Endothelial cell of umbilical vein (primary cell): ENCODE measurements around the gene UGT1A5.

Experiments used
- CTCF ChIP-seq, 2 donors: IDR thresholded peaks; 1 replicate in 1 of 2; 2 replicates in 1 of 2; pipeline ENCODE4 v1.5.1; 2011; ENCODE audit warnings: low read length in 2 of 2, mild to moderate bottlenecking in 2 of 2, moderate library complexity in 2 of 2, control low read depth in 1 of 2, inconsistent platforms in 1 of 2, low read depth in 1 of 2; ENCODE audit not compliant: insufficient read depth in 1 of 2; ENCODE audit errors: extremely low read depth in 1 of 2
- EZH2 ChIP-seq: IDR thresholded peaks from 2 replicates; pipeline ENCODE4 v1.6.1; 2012; ENCODE audit warnings: borderline replicate concordance, low read depth, mild to moderate bottlenecking, moderate library complexity, low read length, inconsistent platforms; ENCODE audit not compliant: severe bottlenecking
- FOS ChIP-seq: IDR thresholded peaks from 2 replicates; pipeline ENCODE4 v1.6.1; 2011; ENCODE audit warnings: mild to moderate bottlenecking, low read length, moderate library complexity, borderline replicate concordance; ENCODE audit not compliant: insufficient read depth
- GATA2 ChIP-seq: IDR thresholded peaks from 2 replicates; pipeline ENCODE4 v1.7.0; 2011; ENCODE audit warnings: low read depth, mild to moderate bottlenecking, moderate library complexity, mixed read lengths, low read length; ENCODE audit not compliant: insufficient read length, insufficient read depth
- JUN ChIP-seq: IDR thresholded peaks from 2 replicates; pipeline ENCODE4 v1.6.1; 2011; ENCODE audit warnings: borderline replicate concordance, low read depth; ENCODE audit not compliant: insufficient read length, insufficient read depth
- MAX ChIP-seq: IDR thresholded peaks from 2 replicates; pipeline ENCODE4 v1.6.1; 2011; ENCODE audit not compliant: insufficient read depth, insufficient read length
- MYC ChIP-seq: IDR thresholded peaks from one replicate; pipeline ENCODE4 v1.6.1; 2011; ENCODE audit warnings: mild to moderate bottlenecking, low read depth, low read length
- POLR2A ChIP-seq: IDR thresholded peaks from 2 replicates; pipeline ENCODE4 v1.6.1; 2012; ENCODE audit warnings: low read depth, mild to moderate bottlenecking, control low read depth, low read length
- POLR2AphosphoS5 ChIP-seq: IDR thresholded peaks from 2 replicates; pipeline ENCODE4 v1.6.1; 2012; ENCODE audit warnings: low read depth, mild to moderate bottlenecking, control low read depth, low read length, moderate library complexity; ENCODE audit not compliant: insufficient read depth

- TF ChIP-seq GATA2 (no peak), POLR2A (no peak), CTCF (IDR thresholded peaks at IDR 0.05; ENCODE audit: extremely low read depth in 1 of 2, insufficient read depth in 1 of 2, low read depth in 1 of 2, low read length in 2 of 2) (no peak), POLR2AphosphoS5 (no peak), EZH2 (no peak), JUN (no peak), MAX (no peak), FOS (no peak), MYC (no peak)
Observed at GRCh38 chr2:233807215-233807865, 94.6 kb downstream of the UGT1A5 start.
